ENCODE results near the gene UCHL3.

- TF ChIP-seq POLR2AphosphoS5 (IDR thresholded peaks at IDR 0.05; ENCODE audit: borderline replicate concordance, low read depth, low read length) (peak; percentile 50; the same call in 1 of the 2 replicates), EZH2 (IDR thresholded peaks at IDR 0.05) (no peak)
These were observed 71.6 kb downstream of the UCHL3 start for GRCh38 chr13:75621147-75621546.

All from SK-N-MC (cell line).